Measurements from ENCODE around the gene GDPD2. TPM values are rescaled to one million over a fixed set of nuclear protein-coding genes. Genes with fewer than 3 reads are reported as not detected.

The GDPD2 gene
- total and polyA plus RNA-seq, 2 of the 13 experiments (the other 11 are each of a cell fraction or from before 2014, with no cell fraction given) = 0.04 to 0.08 TPM

- TF ChIP-seq ZNF549 (CRISPR knock-in tag; IDR thresholded peaks at IDR 0.05) (no peak), HNRNPH1 (optimal IDR thresholded peaks at IDR 0.05; ENCODE audit: low read depth, low read length) (no peak), ZNF598 (CRISPR knock-in tag; IDR thresholded peaks at IDR 0.05; ENCODE audit: borderline replicate concordance) (no peak)
- TF ChIP-seq, protein P1, sequence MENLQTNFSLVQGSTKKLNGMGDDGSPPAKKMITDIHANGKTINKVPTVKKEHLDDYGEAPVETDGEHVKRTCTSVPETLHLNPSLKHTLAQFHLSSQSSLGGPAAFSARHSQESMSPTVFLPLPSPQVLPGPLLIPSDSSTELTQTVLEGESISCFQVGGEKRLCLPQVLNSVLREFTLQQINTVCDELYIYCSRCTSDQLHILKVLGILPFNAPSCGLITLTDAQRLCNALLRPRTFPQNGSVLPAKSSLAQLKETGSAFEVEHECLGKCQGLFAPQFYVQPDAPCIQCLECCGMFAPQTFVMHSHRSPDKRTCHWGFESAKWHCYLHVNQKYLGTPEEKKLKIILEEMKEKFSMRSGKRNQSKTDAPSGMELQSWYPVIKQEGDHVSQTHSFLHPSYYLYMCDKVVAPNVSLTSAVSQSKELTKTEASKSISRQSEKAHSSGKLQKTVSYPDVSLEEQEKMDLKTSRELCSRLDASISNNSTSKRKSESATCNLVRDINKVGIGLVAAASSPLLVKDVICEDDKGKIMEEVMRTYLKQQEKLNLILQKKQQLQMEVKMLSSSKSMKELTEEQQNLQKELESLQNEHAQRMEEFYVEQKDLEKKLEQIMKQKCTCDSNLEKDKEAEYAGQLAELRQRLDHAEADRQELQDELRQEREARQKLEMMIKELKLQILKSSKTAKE (CRISPR knock-in tag; IDR thresholded peaks at IDR 0.05; ENCODE audit: borderline replicate concordance) = no peak
These were observed 57.5 kb downstream of the GDPD2 start (continued) for GRCh38 chrX:70480660-70481018.

GRCh38 chrX:70481471-70482270 lies 58.6 kb downstream of the GDPD2 start:
- POLR2A ChIA-PET = no interaction called here
- CTCF ChIA-PET (ENCODE audit: low intra/inter-chr PET ratio, low total read pairs) = no interaction called here

More at GRCh38 chrX:70481471-70482270, 58.6 kb downstream of the GDPD2 start:
- Histone ChIP-seq H3K27me3 (ENCODE audit: control insufficient read depth in 1 of 2, insufficient read depth in 2 of 2, low read length in 2 of 2) (no peaks in the 10 kb centered on the region), H3K4me2 (ENCODE audit: low read depth, low read length) (no peak overlapping the region), H3K4me3 (replicated peaks in 1 of 3; ENCODE audit: insufficient read depth in 1 of 3, low read depth in 2 of 3, low read length in 3 of 3) (no peak overlapping the region), H3K9me3 (ENCODE audit: low read length) (no peaks in the 10 kb centered on the region), H4K20me1 (ENCODE audit: insufficient read depth, low read length) (no peaks in the 10 kb centered on the region), H3K27ac (ENCODE audit: extremely low read length, insufficient read depth, low read length) (no peak overlapping the region), H2AFZ (ENCODE audit: low read length) (no peak overlapping the region), H3K4me1 (ENCODE audit: insufficient read depth, low read length) (peaks cover 34% of the 10 kb centered on the region), H3K36me3 (replicated peaks in 1 of 2; ENCODE audit: control insufficient read depth in 1 of 2, insufficient read depth in 2 of 2, low read length in 2 of 2) (peaks cover 0 to 3% of the 10 kb centered on the region in 2 experiments; a peak in 1 of 5 replicates), H3K79me2 (ENCODE audit: insufficient read depth, low read length) (no peaks in the 10 kb centered on the region), H3K9ac (ENCODE audit: insufficient read depth, low read depth, low read length) (no peak overlapping the region)
- BruUV-seq (replicated peaks) = no TSS peak
- 92% methylated on average over 5 of the region's 8 CpGs for WGBS (ENCODE audit: low lambda C conversion rate)
- FAIRE-seq (no peak), ATAC-seq (no peak), DNase-seq (ENCODE audit: low spot score) (no peak)
- intact Hi-C loops (cut with micrococcal nuclease; ENCODE audit: unreplicated experiment) = no loop called here
- in situ Hi-C loops (cut with HindIII; ENCODE audit: extremely low pct_ligation_motif_present, low pct_unique_long_range_greater_than_20kb) = no loop called here
- TF ChIP-seq POLR2AphosphoS2 (IDR thresholded peaks at IDR 0.05; ENCODE audit: low read depth, low read length) (no peak), SRSF4 (IDR thresholded peaks at IDR 0.05; ENCODE audit: low read depth, low read length, poor library complexity, severe bottlenecking) (no peak)

Data from HepG2 (cell line).